HG03469 (cell line): ENCODE data around the gene MSMP.

Experiments used
- ATAC-seq: cut with Tn5 transposase; IDR thresholded peaks from one replicate; pipeline ENCODE4 v1.9.1; 2021; ENCODE audit warnings: mild to moderate bottlenecking, moderate library complexity, moderate number of reproducible peaks; ENCODE audit not compliant: unreplicated experiment

MSMP gene

GRCh38 chr9:35746583-35746982, 7.5 kb downstream of the MSMP start:
- ATAC-seq = no peak

- ATAC-seq = no peak
Measured at GRCh38 chr9:35745569-35745968, 8.5 kb downstream of the MSMP start.

- ATAC-seq = no peak
Measured at GRCh38 chr9:35743880-35744518, 10.1 kb downstream of the MSMP start.

- no peak for ATAC-seq
Measured at GRCh38 chr9:35743452-35743851, 10.6 kb downstream of the MSMP start.

GRCh38 chr9:35741740-35742139, 12.3 kb downstream of the MSMP start:
- ATAC-seq = no peak

- no peak for ATAC-seq
Measured at GRCh38 chr9:35740243-35740642, 13.8 kb downstream of the MSMP start.

- no peak for ATAC-seq
Measured at GRCh38 chr9:35738924-35739323, 15.2 kb downstream of the MSMP start.

GRCh38 chr9:35738186-35738585, 15.9 kb downstream of the MSMP start:
- ATAC-seq = no peak

- ATAC-seq = no peak
Measured at GRCh38 chr9:35737143-35737542, 16.9 kb downstream of the MSMP start.

GRCh38 chr9:35736201-35736633, 17.9 kb downstream of the MSMP start:
- ATAC-seq = no peak

GRCh38 chr9:35734096-35734495, 20.0 kb downstream of the MSMP start:
- ATAC-seq = no peak

GRCh38 chr9:35732800-35733541, 21.1 kb downstream of the MSMP start:
- ATAC-seq = no peak

- ATAC-seq = peak; percentile 69
Measured at GRCh38 chr9:35732185-35732799, 21.8 kb downstream of the MSMP start, which contains the start of the genes CREB3 and TLN1. CREB3 (plus strand) TSS chr9:35732666; CDS start chr9:35732773, 107 bp downstream. TLN1 (minus strand) TSS chr9:35732195; CDS start chr9:35725694, 6,501 bp downstream.

- no peak for ATAC-seq
Measured at GRCh38 chr9:35731415-35732184, 22.5 kb downstream of the MSMP start.

- no peak for ATAC-seq
Measured at GRCh38 chr9:35730486-35730854, 23.6 kb downstream of the MSMP start.

GRCh38 chr9:35729700-35730485, 24.2 kb downstream of the MSMP start:
- no peak for ATAC-seq

- ATAC-seq = no peak
Measured at GRCh38 chr9:35729101-35729500, 25.0 kb downstream of the MSMP start.

GRCh38 chr9:35728041-35728971, 25.8 kb downstream of the MSMP start:
- no peak for ATAC-seq

GRCh38 chr9:35727676-35728040, 26.4 kb downstream of the MSMP start:
- ATAC-seq = no peak
